Femur (tissue), 1 donor: ENCODE results near the gene ALDH1A2.
"Not testable (repeated sequence)": the region's sequence is repeated elsewhere in the genome, so short reads cannot be mapped to it uniquely, and the experiment has no call there.

Experiments
- DNase-seq: peaks from one replicate; pipeline ENCODE4 v3.0.0-alpha.2; 2017

The ALDH1A2 gene

GRCh38 chr15:58066042-58066867 is 744 bp upstream of the ALDH1A2 start:
- DNase-seq: peak; percentile 73

- peak; percentile 31 for DNase-seq
Measured at GRCh38 chr15:58064980-58065444, 499 bp downstream of the ALDH1A2 start.

GRCh38 chr15:58064082-58064979 is 1.2 kb downstream of the ALDH1A2 start:
- no peak for DNase-seq

GRCh38 chr15:58063614-58064013 is 1.9 kb downstream of the ALDH1A2 start:
- DNase-seq: no peak

- no peak for DNase-seq
Measured at GRCh38 chr15:58062983-58063382, 2.5 kb downstream of the ALDH1A2 start.

- no peak for DNase-seq
Measured at GRCh38 chr15:58062175-58062574, 3.3 kb downstream of the ALDH1A2 start.

GRCh38 chr15:58060575-58060974 is 4.9 kb downstream of the ALDH1A2 start:
- DNase-seq: no peak

GRCh38 chr15:58058729-58059128 is 6.8 kb downstream of the ALDH1A2 start:
- no peak for DNase-seq

- no peak for DNase-seq
Measured at GRCh38 chr15:58058073-58058472, 7.4 kb downstream of the ALDH1A2 start.

- DNase-seq: no peak
Measured at GRCh38 chr15:58057559-58057958, 8.0 kb downstream of the ALDH1A2 start.

- no peak for DNase-seq
Measured at GRCh38 chr15:58056015-58056414, 9.5 kb downstream of the ALDH1A2 start.

GRCh38 chr15:58053315-58054153 is 12.0 kb downstream of the ALDH1A2 start:
- no peak for DNase-seq

- DNase-seq: no peak
Measured at GRCh38 chr15:58052334-58052733, 13.2 kb downstream of the ALDH1A2 start.

GRCh38 chr15:58049520-58050227 is 15.8 kb downstream of the ALDH1A2 start:
- DNase-seq: no peak

GRCh38 chr15:58048261-58048660 is 17.2 kb downstream of the ALDH1A2 start:
- DNase-seq: no peak

GRCh38 chr15:58047149-58047548 is 18.4 kb downstream of the ALDH1A2 start:
- DNase-seq: no peak

GRCh38 chr15:58046467-58046866 is 19.0 kb downstream of the ALDH1A2 start:
- DNase-seq: no peak

- not testable (repeated sequence) for DNase-seq
Measured at GRCh38 chr15:58045376-58045775, 20.1 kb downstream of the ALDH1A2 start.

- DNase-seq: no peak
Measured at GRCh38 chr15:58044551-58044950, 21.0 kb downstream of the ALDH1A2 start.

- peak; percentile 32 for DNase-seq
Measured at GRCh38 chr15:58043192-58043903, 22.2 kb downstream of the ALDH1A2 start.

GRCh38 chr15:58042006-58042405 is 23.5 kb downstream of the ALDH1A2 start:
- DNase-seq: no peak
